HG02763 (cell line): ENCODE data around the gene PLCH2.

Source experiments
- ATAC-seq: cut with Tn5 transposase; IDR thresholded peaks from one replicate; pipeline ENCODE4 v1.9.1; 2021; ENCODE audit warnings: mild to moderate bottlenecking, moderate library complexity; ENCODE audit not compliant: unreplicated experiment

The PLCH2 gene

DNA sequence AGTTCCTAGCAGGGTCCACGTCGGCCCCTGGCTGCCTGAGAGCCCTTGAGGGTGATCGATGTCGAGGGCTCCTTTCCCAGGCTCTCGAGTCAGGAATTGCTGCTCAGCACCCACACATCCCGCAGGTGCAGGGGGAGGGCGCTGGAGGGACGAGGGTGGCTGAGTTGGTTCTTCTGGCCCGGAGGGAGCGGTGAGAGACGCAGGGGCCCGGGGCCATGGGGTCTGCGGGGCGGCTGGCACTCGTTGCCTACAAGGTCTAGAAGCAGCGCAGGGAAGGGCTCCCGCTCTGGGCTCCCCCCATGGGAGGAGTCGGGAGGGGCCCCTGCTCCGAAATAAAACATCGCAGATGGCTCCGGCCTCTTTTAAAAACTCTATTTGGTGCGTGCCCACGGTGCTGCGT lies 32.1 kb downstream of the PLCH2 start:
- no peak for ATAC-seq

- no peak for ATAC-seq
Measured at GRCh38 chr1:2508751-2509150, 32.7 kb downstream of the PLCH2 start.

- no peak for ATAC-seq
Measured at GRCh38 chr1:2509589-2509988, 33.5 kb downstream of the PLCH2 start.

GRCh38 chr1:2510366-2511155 lies 34.5 kb downstream of the PLCH2 start:
- ATAC-seq, result no peak

DNA sequence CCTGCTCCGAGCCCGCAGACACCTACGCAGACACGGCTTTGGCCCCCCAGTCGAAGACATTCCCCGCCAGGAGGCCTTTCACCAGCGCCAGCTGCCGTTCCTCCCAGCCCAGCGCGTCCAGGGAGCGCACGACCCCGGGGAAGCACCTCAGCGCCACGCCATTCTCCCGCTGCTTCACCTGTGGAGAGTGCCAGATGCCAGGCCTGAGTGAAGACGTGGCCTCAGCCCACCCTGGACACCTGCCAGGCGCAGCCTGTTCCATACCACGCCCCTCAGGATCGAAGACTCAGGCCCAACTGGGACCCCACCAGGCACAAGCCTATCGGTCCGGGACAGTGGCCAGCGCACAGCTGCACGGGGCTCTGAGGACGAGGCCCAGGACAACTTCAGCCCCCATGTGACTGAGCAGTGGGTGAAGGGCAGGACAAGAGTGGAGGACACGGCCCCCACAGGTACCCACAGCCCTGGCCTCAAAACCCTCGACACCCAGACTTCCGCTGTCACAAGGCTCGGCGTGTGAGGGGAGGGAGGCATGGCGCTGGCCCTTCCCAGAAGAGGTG lies 36.9 kb downstream of the PLCH2 start:
- no peak for ATAC-seq

DNA sequence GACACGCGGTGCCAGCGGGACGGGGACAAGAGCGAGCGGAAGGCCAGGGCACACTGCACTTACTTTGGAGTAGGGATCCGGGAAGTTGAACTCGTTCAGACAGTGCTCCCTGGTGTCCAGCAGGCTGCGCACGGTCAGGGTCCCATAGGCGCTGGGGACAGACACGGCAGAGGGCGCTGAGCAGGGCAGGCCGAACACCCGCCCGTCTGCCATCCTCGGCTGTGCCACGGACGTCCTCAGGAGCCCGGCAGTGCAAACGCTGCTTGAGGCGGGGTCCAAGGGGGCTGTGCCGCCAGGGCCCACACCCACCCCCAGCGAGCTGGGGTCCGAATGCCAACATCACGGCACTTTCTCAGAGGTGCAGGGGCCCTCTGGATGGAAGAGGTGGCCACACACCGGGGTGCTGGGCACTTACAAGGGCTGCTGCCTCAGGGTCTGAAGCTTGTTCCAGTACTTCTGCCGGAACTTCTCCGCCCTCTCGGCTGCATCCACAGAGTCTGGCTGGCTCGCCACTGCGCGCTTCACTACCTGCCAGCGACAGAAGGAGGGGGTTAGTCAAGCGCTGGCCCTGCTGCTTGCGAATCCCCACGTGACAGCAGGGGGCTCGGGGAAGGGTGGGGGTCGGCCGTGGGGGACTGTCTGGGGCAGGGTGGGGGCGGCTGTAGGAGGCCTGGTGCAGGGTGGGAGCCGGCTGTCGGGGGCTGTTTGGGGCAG lies 38.0 kb downstream of the PLCH2 start:
- ATAC-seq, result no peak

DNA sequence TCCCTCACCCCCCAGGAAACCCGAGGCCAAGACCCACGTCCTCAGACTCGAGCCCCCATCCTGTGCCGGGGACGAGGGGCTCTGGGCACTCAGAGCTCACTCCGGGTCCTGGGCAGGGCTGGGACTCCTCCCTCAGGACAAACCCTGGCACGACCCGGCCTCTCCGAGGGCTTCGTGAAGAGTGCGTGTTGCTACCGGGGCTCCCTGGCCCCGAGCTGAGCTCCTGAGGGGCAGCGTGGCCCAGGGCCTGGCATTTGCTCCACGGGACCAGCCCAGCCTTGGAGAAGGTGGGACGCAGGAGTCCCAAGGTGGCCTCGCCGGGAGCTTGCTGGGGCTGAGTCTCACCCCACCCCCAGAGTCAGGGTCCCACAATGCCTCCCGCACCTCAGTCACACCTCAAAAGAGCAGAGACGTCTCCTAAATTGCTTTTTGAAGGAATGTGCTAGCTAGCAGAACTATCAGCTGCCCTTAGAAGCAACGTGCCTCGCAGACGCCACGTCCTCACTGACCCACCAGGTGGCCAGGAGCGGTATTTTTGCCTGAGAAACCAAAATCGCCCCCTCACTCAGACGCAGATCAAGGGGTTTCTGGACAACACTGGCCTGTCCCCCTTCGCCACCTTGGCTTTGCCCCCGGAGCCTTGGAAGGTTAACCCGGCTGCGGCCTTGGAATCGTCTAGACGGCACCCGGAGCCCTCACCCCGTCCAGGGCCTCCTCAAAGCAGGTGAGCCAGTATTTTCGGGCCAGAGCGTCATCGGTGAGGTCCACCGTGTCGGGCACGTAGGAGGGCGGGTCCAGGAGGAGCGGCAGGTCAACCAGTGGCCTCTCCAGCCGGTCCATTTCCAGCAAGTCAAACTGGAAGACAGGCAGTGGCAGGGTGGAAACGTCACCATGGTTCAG lies 39.0 kb downstream of the PLCH2 start:
- ATAC-seq, result no peak

DNA sequence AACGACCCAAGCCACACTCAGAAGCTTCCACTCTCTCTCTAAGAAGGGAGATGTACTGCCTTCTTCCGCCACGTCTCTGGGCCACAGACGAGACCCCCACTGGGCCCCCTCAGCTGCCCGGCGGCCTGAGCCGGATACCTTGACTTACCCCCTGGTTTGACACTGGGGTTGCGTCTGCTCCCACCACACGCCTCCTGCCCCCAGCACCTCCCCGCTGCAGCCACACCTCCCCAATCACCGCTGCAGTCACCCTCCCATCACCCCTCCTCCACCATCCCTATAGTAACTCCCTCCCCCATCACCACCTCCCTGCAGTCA lies 39.6 kb downstream of the PLCH2 start:
- no peak for ATAC-seq

GRCh38 chr1:2516124-2516523 lies 40.0 kb downstream of the PLCH2 start:
- no peak for ATAC-seq

- ATAC-seq, result no peak
Measured at GRCh38 chr1:2516946-2517345, 40.9 kb downstream of the PLCH2 start.

- no peak for ATAC-seq
Measured at GRCh38 chr1:2517966-2518365, 41.9 kb downstream of the PLCH2 start.

GRCh38 chr1:2518528-2518927 lies 42.4 kb downstream of the PLCH2 start:
- ATAC-seq, result no peak

- no peak for ATAC-seq
Measured at GRCh38 chr1:2519029-2519685, 43.1 kb downstream of the PLCH2 start.

DNA sequence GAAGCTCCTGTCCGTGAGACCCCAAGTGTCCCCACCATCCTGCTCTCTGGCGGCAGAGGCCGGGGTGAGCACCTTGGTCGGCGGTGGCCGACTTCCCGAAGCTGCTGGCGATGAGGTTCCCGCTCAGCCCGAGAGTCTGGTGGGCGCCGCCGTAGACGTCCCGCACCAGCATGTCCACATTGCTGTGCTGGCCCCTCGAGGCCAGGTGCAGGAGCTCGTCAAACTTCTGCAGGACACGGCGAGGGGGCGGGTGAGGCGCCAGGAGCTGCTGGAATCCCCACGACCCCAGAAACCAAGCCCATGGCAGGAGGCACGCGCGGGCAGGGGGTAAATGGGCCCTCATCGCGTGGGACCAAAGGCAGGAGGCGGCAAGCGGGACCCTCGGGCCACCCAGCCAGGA lies 43.6 kb downstream of the PLCH2 start:
- no peak for ATAC-seq

DNA sequence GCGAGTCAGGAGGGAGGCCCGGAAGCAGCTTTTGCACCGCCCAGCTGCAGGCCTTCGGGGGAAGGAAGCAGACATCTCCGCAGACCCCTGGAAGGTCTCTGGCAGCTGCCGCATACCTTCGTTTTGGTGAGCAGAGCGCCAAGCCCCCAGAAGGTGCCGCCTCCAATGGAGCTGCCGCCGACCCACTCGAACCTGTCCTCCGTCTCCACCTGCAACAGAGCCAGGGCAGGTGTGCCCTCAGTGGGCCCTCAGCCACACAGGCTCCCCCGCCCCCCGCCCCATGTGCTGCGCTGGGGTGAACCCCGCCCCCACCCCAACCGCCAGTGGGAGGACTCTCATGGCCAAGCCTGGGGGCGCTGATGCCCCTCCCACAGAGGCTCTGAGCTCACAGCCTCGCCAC lies 44.1 kb downstream of the PLCH2 start:
- no peak for ATAC-seq

GRCh38 chr1:2520806-2521205 lies 44.7 kb downstream of the PLCH2 start:
- no peak for ATAC-seq

GRCh38 chr1:2522230-2522629 lies 46.1 kb downstream of the PLCH2 start:
- no peak for ATAC-seq

DNA sequence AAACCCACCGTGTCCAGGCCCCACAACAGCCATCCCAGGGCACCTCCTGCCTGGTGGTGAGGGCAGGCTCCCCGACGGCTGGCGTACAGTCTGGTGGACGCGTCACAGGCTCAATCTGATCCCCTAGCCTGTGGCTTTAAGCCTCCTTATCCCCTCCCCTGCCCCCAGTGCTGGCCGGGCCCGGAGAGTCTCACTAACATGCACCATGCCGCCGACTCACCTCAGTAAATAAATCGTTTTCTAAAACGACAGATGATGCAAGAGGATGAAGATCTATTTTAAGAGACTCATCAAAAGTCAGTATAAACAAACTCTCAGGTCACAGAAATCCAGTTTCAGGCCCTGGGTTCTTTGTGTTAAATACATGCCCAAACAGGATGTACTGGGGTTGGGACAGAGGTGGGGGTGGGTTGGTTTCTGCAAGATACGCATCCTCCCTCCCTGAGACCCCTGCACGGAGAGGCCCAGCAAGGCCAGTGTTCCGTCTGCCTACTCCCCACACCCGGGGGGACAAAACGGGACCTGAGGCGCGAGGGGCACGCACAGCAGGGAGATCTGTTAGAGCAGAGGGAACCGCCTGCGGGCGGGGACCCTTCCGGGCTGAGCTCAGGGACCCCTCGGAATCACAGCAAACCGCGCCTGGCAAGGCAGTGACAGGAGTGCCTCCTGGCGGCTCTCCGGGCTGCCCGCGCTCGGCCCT lies 47.3 kb downstream of the PLCH2 start:
- ATAC-seq, result no peak

DNA sequence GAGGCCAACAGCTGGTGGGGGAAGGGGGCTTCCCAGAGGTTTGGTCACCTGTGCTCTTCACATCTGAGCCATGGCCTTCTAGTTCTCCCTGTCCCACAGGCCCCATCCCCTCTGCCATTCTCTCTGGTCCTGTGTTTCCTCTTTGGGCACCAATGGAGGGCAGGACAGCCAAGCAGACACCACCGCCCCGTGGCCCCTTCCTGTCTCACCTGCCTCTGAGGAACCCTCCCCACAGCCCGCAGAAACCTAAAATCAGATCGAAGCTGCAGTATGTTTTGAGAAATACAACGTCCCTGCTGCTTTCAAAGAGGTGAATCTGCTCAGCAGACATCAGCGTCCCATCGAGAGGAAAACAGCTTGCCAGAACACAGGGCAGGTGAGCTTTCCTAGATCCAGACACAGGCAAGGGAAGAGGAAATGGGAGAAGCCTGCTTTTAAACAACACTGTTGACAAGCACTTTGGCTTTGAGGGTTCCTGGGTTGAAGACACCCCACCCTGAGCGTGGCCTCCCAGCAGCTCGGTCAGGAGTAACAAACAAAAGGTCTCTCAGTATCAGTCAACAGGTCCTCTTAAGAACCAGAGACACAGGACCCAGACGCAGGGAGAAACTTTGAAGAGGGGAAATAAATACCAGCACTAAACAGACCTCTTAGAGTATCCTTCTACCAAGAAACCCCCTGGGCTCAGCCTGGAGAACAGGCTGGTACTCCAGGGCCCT lies 48.0 kb downstream of the PLCH2 start:
- ATAC-seq, result no peak

DNA sequence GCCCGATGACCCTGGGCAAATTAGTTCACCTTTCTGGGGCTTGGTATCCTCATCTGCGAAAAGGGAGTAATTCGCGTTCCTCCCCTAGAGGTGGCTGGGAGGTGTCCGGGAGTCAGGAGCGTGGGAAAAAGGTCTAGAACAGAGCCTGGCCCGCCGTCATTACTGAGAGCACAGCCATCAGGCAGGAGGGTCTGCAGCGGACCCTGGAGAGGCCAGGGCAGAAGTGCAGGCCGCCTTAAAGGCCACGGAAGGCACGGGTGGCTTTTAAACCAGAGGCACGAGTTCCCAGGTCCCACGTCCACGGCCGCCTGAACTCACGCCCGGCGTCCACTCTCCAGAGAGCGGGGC lies 49.5 kb downstream of the PLCH2 start:
- ATAC-seq, result no peak
